HepG2 (cell line): ENCODE results near the gene APRT. TPM values are rescaled to one million over a fixed set of nuclear protein-coding genes. Genes with fewer than 3 reads are reported as not detected.
A peak's percentile ranks its signal among the peaks of the same experiment; 100 is the strongest.

Experiments used
- ELF3 ChIP-seq: IDR thresholded peaks from 2 replicates; pipeline ENCODE4 v1.6.1; 2016; ENCODE audit warnings: missing genetic modification reagents, missing compliant biosample characterization
- ETV5 ChIP-seq: IDR thresholded peaks from 2 replicates; pipeline ENCODE4 v1.6.1; 2018; ENCODE audit warnings: missing biosample characterization, missing genetic modification reagents, inconsistent platforms, borderline replicate concordance
- FOXP1 ChIP-seq, 2 experiments: fragments of 450-650 bp in 1 of 2; IDR thresholded peaks; 2 replicates each; pipeline ENCODE4 v1.6.1; 2017 to 2018; ENCODE audit warnings: antibody characterized with exemption in 1 of 2
- HOXD1 ChIP-seq: sonication (generic); formaldehyde crosslinking; IDR thresholded peaks from 2 replicates; pipeline ENCODE4 v1.5.0; 2020; ENCODE audit warnings: missing genetic modification reagents
- NRL ChIP-seq: sonication (generic); formaldehyde crosslinking; IDR thresholded peaks from 2 replicates; pipeline ENCODE4 v1.5.0; 2020; ENCODE audit warnings: missing genetic modification reagents, mild to moderate bottlenecking, moderate library complexity, borderline replicate concordance
- PAXIP1 ChIP-seq: sonication (generic); formaldehyde crosslinking; conservative IDR thresholded peaks from 2 replicates; pipeline ENCODE4 v1.4.0; 2020; ENCODE audit warnings: mild to moderate bottlenecking, missing genetic modification reagents, moderate library complexity
- POLR2A ChIP-seq, 2 experiments: IDR thresholded peaks; 2 replicates each; pipeline ENCODE4 v1.6.1; 2011; ENCODE audit warnings: low read depth in 2 of 2, low read length in 2 of 2, mild to moderate bottlenecking in 1 of 2, moderate library complexity in 1 of 2; ENCODE audit not compliant: insufficient read depth in 1 of 2
- SATB2 ChIP-seq: sonication (generic); formaldehyde crosslinking; IDR thresholded peaks from 2 replicates; pipeline ENCODE4 v1.5.0; 2020; ENCODE audit warnings: missing genetic modification reagents
- TOE1 ChIP-seq: sonication (generic); formaldehyde crosslinking; IDR thresholded peaks from 2 replicates; pipeline ENCODE4 v1.4.0; 2020; ENCODE audit warnings: mild to moderate bottlenecking, missing genetic modification reagents
- U2AF2 ChIP-seq: fragments of 200-400 bp; formaldehyde crosslinking; IDR thresholded peaks from 2 replicates; pipeline ENCODE4 v1.6.1; 2017; ENCODE audit warnings: low read depth, mild to moderate bottlenecking, low read length
- ZBTB26 ChIP-seq: IDR thresholded peaks from 2 replicates; pipeline ENCODE4 v1.6.1; 2016; ENCODE audit warnings: missing compliant biosample characterization, missing genetic modification reagents, borderline replicate concordance
- ZFP41 ChIP-seq: sonication (generic); formaldehyde crosslinking; IDR thresholded peaks from 2 replicates; pipeline ENCODE4 v1.4.0; 2020; ENCODE audit warnings: mild to moderate bottlenecking, missing genetic modification reagents, borderline replicate concordance
- ZNF224 ChIP-seq: sonication (generic); formaldehyde crosslinking; IDR thresholded peaks from 2 replicates; pipeline ENCODE4 v1.5.0; 2020; ENCODE audit warnings: mild to moderate bottlenecking, missing genetic modification reagents
- ZNF264 ChIP-seq: sonication (generic); formaldehyde crosslinking; IDR thresholded peaks from 2 replicates; pipeline ENCODE4 v1.4.0; 2020; ENCODE audit warnings: missing genetic modification reagents
- ZNF331 ChIP-seq: sonication (generic); formaldehyde crosslinking; IDR thresholded peaks from 2 replicates; pipeline ENCODE4 v1.4.0; 2020; ENCODE audit warnings: missing genetic modification reagents
- ZNF34 ChIP-seq: sonication (generic); formaldehyde crosslinking; IDR thresholded peaks from 2 replicates; pipeline ENCODE4 v1.4.0; 2020; ENCODE audit warnings: mild to moderate bottlenecking, missing genetic modification reagents, borderline replicate concordance
- ZNF350 ChIP-seq: sonication (generic); formaldehyde crosslinking; IDR thresholded peaks from 2 replicates; pipeline ENCODE4 v1.4.0; 2020; ENCODE audit warnings: mild to moderate bottlenecking, low read depth, missing genetic modification reagents, borderline replicate concordance
- ZNF704 ChIP-seq: sonication (generic); formaldehyde crosslinking; IDR thresholded peaks from 2 replicates; pipeline ENCODE4 v1.8.1; 2023; ENCODE audit warnings: mild to moderate bottlenecking, inconsistent platforms, moderate library complexity, missing genetic modification reagents, borderline replicate concordance
- ZNF800 ChIP-seq: sonication (generic); formaldehyde crosslinking; IDR thresholded peaks from 2 replicates; pipeline ENCODE4 v1.4.0; 2020; ENCODE audit warnings: missing genetic modification reagents
- ZNF816 ChIP-seq: sonication (generic); formaldehyde crosslinking; IDR thresholded peaks from 2 replicates; pipeline ENCODE4 v1.8.0; 2022; ENCODE audit warnings: missing genetic modification reagents, mild to moderate bottlenecking, borderline replicate concordance
- ZSCAN29 ChIP-seq: sonication (generic); formaldehyde crosslinking; conservative IDR thresholded peaks from 2 replicates; pipeline ENCODE4 v1.4.0; 2020; ENCODE audit warnings: mild to moderate bottlenecking, missing genetic modification reagents
- polyA plus RNA-seq, 8 experiments: library from polyadenylated mRNA; depleted of rRNA in 3 of 8; stranded (reverse) in 7 of 8; unstranded in 1 of 8; fragments of >200 nt; fragmentation: Illumina TruSeq in 4 of 8; extraction: Trizol in 4 of 8; gene quantifications; 2 replicates each; pipeline versions ENCODE4 v1.2.1 to v1.2.3, GENCODE V29; 2011 to 2016; ENCODE audit warnings: low read depth in 4 of 8, missing spikeins in 1 of 8, mixed read lengths in 1 of 8; ENCODE audit not compliant: insufficient read depth in 1 of 8
- total RNA-seq, 5 experiments: library from RNA; depleted of rRNA; stranded (reverse); fragments of >200 nt; fragmentation: Illumina TruSeq; extraction: Trizol; gene quantifications; 2 replicates each; pipeline ENCODE4 v1.2.3, GENCODE V29; 2016; ENCODE audit warnings: low read depth in 1 of 5

The APRT gene
- total and polyA plus RNA-seq, 2 of the 13 experiments (the other 11 are each of a cell fraction or from before 2014, with no cell fraction given): 155 to 242 TPM

- peak; percentile 49; the same call in 1 of the 2 replicates for TF ChIP-seq PAXIP1 (CRISPR knock-in tag)
- TF ChIP-seq POLR2A (IDR thresholded peaks at IDR 0.05; ENCODE audit: insufficient read depth in 1 of 2, low read depth in 2 of 2, low read length in 2 of 2): peak; percentile 76 to 82
- TF ChIP-seq FOXP1 (IDR thresholded peaks at IDR 0.05): no peak
- no peak for TF ChIP-seq FOXP1 (CRISPR knock-in tag; IDR thresholded peaks at IDR 0.05)
- no peak; the same call in 1 of the 2 replicates for TF ChIP-seq ETV5
- peak; percentile 58 for TF ChIP-seq ZNF350 (CRISPR knock-in tag)
- peak; percentile 62 for TF ChIP-seq ELF3 (CRISPR knock-in tag)
- TF ChIP-seq ZNF264: no peak
- no peak for TF ChIP-seq U2AF2
- TF ChIP-seq ZNF34 (CRISPR knock-in tag): peak; percentile 25; the same call in 1 of the 2 replicates
- peak; percentile 90; the same call in 1 of the 2 replicates for TF ChIP-seq ZNF816 (CRISPR knock-in tag)
- TF ChIP-seq ZBTB26 (CRISPR knock-in tag): peak; percentile 56; the same call in 1 of the 2 replicates
- 0 out of 2 replicates have a peak, but pooled peaks have one; percentile 75 for TF ChIP-seq ZNF704 (CRISPR knock-in tag)
- TF ChIP-seq SATB2 (CRISPR knock-in tag): 0 out of 2 replicates have a peak, but pooled peaks have one; percentile 75
- 0 out of 2 replicates have a peak, but pooled peaks have one; percentile 70 for TF ChIP-seq ZSCAN29 (CRISPR knock-in tag)
- TF ChIP-seq ZFP41 (CRISPR knock-in tag): 0 out of 2 replicates have a peak, but pooled peaks have one; percentile 35
- peak; percentile 83 for TF ChIP-seq NRL (CRISPR knock-in tag)
- TF ChIP-seq ZNF331 (CRISPR knock-in tag): peak; percentile 41; the same call in 1 of the 2 replicates
- TF ChIP-seq TOE1 (CRISPR knock-in tag): 0 out of 2 replicates have a peak, but pooled peaks have one; percentile 46
- no peak for TF ChIP-seq HOXD1 (CRISPR knock-in tag)
- peak; percentile 51; the same call in 1 of the 2 replicates for TF ChIP-seq ZNF800
- TF ChIP-seq ZNF224 (CRISPR knock-in tag): no peak
Measured at GRCh38 chr16:88785106-88785924, 26.4 kb downstream of the APRT start, which contains the start of gene PIEZO1 (continued).
